ENCODE measurements around the gene STPG1. TPM values are rescaled to one million over a fixed set of nuclear protein-coding genes. Genes with fewer than 3 reads are reported as not detected.

STPG1 gene
- total and polyA plus RNA-seq, 2 of the 13 experiments (the other 11 are each of a cell fraction or from before 2014, with no cell fraction given): 3.4 to 4.3 TPM

DNA sequence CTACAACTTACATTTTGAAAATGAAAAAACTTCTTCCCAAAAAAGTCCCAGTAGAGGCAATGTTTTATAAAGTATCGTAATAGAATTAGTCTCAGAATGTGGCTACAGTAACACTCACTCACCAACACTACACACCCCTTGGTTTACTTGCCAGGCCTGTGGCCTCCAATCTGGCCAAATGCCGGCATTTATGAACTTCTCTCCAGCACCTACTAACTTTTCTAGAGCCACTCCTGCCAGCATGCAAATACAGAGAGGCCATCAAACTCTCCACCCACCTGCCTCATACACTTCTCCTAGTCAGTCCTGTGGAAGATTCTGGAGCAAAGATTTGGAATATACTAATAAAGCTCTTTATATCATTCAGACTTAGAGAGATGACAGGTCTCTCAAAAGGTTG, 32.3 kb downstream of the STPG1 start:
- in situ Hi-C loops (cut with HindIII; ENCODE audit: extremely low pct_ligation_motif_present, low pct_unique_long_range_greater_than_20kb): no loop called here
- intact Hi-C loops (cut with micrococcal nuclease; ENCODE audit: unreplicated experiment): loop anchor here (10.0 kb wide), 1 partner anchor 1016 kb away; the partner anchor contains the start of gene ZNF436

More for the DNA sequence above, 32.3 kb downstream of the STPG1 start:
- BruUV-seq (replicated peaks): no TSS peak
- ChIA-PET POLR2A (no interaction called here), CTCF (ENCODE audit: low intra/inter-chr PET ratio, low total read pairs) (no interaction called here)
- no peak overlapping the region for H3K27ac ChIP-seq (ENCODE audit: extremely low read length, insufficient read depth, low read length)
- no peak overlapping the region for H3K4me3 ChIP-seq (replicated peaks in 1 of 3; ENCODE audit: insufficient read depth in 1 of 3, low read depth in 2 of 3, low read length in 3 of 3)
- no peaks in the 10 kb centered on the region for H3K79me2 ChIP-seq (ENCODE audit: insufficient read depth, low read length)
- H3K9me3 ChIP-seq (ENCODE audit: low read length): no peaks in the 10 kb centered on the region
- no peak overlapping the region for H2AFZ ChIP-seq (ENCODE audit: low read length)
- H3K4me2 ChIP-seq (ENCODE audit: low read depth, low read length): no peak overlapping the region
- H3K4me1 ChIP-seq (ENCODE audit: insufficient read depth, low read length): peaks cover 9% of the 10 kb centered on the region; the same call in 1 of the 2 replicates
- H4K20me1 ChIP-seq (ENCODE audit: insufficient read depth, low read length): no peaks in the 10 kb centered on the region
- TF ChIP-seq ZFP36L1 (CRISPR knock-in tag; IDR thresholded peaks at IDR 0.05): no peak
- TF ChIP-seq, protein P1, sequence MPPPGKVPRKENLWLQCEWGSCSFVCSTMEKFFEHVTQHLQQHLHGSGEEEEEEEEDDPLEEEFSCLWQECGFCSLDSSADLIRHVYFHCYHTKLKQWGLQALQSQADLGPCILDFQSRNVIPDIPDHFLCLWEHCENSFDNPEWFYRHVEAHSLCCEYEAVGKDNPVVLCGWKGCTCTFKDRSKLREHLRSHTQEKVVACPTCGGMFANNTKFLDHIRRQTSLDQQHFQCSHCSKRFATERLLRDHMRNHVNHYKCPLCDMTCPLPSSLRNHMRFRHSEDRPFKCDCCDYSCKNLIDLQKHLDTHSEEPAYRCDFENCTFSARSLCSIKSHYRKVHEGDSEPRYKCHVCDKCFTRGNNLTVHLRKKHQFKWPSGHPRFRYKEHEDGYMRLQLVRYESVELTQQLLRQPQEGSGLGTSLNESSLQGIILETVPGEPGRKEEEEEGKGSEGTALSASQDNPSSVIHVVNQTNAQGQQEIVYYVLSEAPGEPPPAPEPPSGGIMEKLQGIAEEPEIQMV (CRISPR knock-in tag; IDR thresholded peaks at IDR 0.05; ENCODE audit: low read depth): no peak
- TF ChIP-seq MED1 (CRISPR knock-in tag; IDR thresholded peaks at IDR 0.05): no peak
- no peak for TF ChIP-seq HNF4G (IDR thresholded peaks at IDR 0.05; ENCODE audit: borderline replicate concordance, low read depth, low read length)
- no peak for TF ChIP-seq HNF4G (CRISPR knock-in tag; IDR thresholded peaks at IDR 0.05; ENCODE audit: borderline replicate concordance, low read depth)
- TF ChIP-seq, protein P2, sequence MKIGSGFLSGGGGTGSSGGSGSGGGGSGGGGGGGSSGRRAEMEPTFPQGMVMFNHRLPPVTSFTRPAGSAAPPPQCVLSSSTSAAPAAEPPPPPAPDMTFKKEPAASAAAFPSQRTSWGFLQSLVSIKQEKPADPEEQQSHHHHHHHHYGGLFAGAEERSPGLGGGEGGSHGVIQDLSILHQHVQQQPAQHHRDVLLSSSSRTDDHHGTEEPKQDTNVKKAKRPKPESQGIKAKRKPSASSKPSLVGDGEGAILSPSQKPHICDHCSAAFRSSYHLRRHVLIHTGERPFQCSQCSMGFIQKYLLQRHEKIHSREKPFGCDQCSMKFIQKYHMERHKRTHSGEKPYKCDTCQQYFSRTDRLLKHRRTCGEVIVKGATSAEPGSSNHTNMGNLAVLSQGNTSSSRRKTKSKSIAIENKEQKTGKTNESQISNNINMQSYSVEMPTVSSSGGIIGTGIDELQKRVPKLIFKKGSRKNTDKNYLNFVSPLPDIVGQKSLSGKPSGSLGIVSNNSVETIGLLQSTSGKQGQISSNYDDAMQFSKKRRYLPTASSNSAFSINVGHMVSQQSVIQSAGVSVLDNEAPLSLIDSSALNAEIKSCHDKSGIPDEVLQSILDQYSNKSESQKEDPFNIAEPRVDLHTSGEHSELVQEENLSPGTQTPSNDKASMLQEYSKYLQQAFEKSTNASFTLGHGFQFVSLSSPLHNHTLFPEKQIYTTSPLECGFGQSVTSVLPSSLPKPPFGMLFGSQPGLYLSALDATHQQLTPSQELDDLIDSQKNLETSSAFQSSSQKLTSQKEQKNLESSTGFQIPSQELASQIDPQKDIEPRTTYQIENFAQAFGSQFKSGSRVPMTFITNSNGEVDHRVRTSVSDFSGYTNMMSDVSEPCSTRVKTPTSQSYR (CRISPR knock-in tag; IDR thresholded peaks at IDR 0.05; ENCODE audit: borderline replicate concordance): no peak
- TF ChIP-seq NKX3-1 (CRISPR knock-in tag; IDR thresholded peaks at IDR 0.05): no peak
- TF ChIP-seq ZBTB42 (CRISPR knock-in tag; IDR thresholded peaks at IDR 0.05): no peak
- TF ChIP-seq, protein P3, sequence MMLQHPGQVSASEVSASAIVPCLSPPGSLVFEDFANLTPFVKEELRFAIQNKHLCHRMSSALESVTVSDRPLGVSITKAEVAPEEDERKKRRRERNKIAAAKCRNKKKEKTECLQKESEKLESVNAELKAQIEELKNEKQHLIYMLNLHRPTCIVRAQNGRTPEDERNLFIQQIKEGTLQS (CRISPR knock-in tag; IDR thresholded peaks at IDR 0.05): no peak
- no peak for TF ChIP-seq MTF1 (CRISPR knock-in tag; IDR thresholded peaks at IDR 0.05)
- H3K9ac ChIP-seq (ENCODE audit: insufficient read depth, low read depth, low read length): no peak overlapping the region
- H3K27me3 ChIP-seq (ENCODE audit: control insufficient read depth in 1 of 2, insufficient read depth in 2 of 2, low read length in 2 of 2): no peaks in the 10 kb centered on the region
- no peaks in the 10 kb centered on the region for H3K36me3 ChIP-seq (replicated peaks in 1 of 2; ENCODE audit: control insufficient read depth in 1 of 2, insufficient read depth in 2 of 2, low read length in 2 of 2)
- FAIRE-seq: no peak
- no peak for ATAC-seq
- no peak for DNase-seq (ENCODE audit: low spot score)
- WGBS (ENCODE audit: low lambda C conversion rate): 98% methylated on average over 2 of the region's 2 CpGs

Data from HepG2 (cell line).